Neutrophil (primary cell): ENCODE data around the gene UBAP1.
A peak's percentile ranks its signal among the peaks of the same experiment; 100 is the strongest.
"Not testable (repeated sequence)": the region's sequence is repeated elsewhere in the genome, so short reads cannot be mapped to it uniquely, and the experiment has no call there.

Source experiments
- H3K27ac ChIP-seq: fragments of 200-600 bp; sonication (generic); 2 replicates; pipeline ENCODE4 v1.5.1; 2016; ENCODE audit warnings: mild to moderate bottlenecking, moderate library complexity
- H3K27me3 ChIP-seq: fragments of 200-600 bp; sonication (generic); 2 replicates; pipeline ENCODE4 v1.6.0; 2016; ENCODE audit warnings: mild to moderate bottlenecking
- H3K36me3 ChIP-seq: fragments of 200-600 bp; sonication (generic); 2 replicates; pipeline ENCODE4 v1.5.1; 2017
- H3K4me1 ChIP-seq, 2 experiments: fragments of 200-600 bp in 1 of 2; sonication (generic) in 1 of 2; 1 replicate in 1 of 2; 2 replicates in 1 of 2; pipeline versions ENCODE4 v1.5.1 to v1.6.1; 2013 to 2016; ENCODE audit warnings: low read depth in 1 of 2, low read length in 1 of 2, mild to moderate bottlenecking in 1 of 2, moderate library complexity in 1 of 2; ENCODE audit not compliant: control insufficient read depth in 1 of 2, insufficient read depth in 1 of 2
- H3K4me3 ChIP-seq, 2 experiments: fragments of 200-600 bp in 1 of 2; sonication (generic) in 1 of 2; 1 replicate in 1 of 2; 2 replicates in 1 of 2; pipeline ENCODE4 v1.5.1; 2013 to 2016; ENCODE audit warnings: low read depth in 1 of 2, low read length in 1 of 2, mild to moderate bottlenecking in 1 of 2, moderate library complexity in 1 of 2
- H3K9me3 ChIP-seq: fragments of 200-600 bp; sonication (generic); 2 replicates; pipeline ENCODE4 v1.5.1; 2016
- TF ChIP-seq, protein P1 (sequence below): fragments of 200-600 bp; sonication (generic); IDR thresholded peaks from 2 replicates; pipeline ENCODE4 v1.5.1; 2016; ENCODE audit warnings: antibody characterized with exemption

The UBAP1 gene

GRCh38 chr9:34246453-34246852 lies 67.6 kb downstream of the UBAP1 start:
- TF ChIP-seq, protein P1, sequence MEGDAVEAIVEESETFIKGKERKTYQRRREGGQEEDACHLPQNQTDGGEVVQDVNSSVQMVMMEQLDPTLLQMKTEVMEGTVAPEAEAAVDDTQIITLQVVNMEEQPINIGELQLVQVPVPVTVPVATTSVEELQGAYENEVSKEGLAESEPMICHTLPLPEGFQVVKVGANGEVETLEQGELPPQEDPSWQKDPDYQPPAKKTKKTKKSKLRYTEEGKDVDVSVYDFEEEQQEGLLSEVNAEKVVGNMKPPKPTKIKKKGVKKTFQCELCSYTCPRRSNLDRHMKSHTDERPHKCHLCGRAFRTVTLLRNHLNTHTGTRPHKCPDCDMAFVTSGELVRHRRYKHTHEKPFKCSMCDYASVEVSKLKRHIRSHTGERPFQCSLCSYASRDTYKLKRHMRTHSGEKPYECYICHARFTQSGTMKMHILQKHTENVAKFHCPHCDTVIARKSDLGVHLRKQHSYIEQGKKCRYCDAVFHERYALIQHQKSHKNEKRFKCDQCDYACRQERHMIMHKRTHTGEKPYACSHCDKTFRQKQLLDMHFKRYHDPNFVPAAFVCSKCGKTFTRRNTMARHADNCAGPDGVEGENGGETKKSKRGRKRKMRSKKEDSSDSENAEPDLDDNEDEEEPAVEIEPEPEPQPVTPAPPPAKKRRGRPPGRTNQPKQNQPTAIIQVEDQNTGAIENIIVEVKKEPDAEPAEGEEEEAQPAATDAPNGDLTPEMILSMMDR, result no peak
- Histone ChIP-seq H3K9me3 (no peaks in the 10 kb centered on the region), H3K27ac (no peak overlapping the region), H3K27me3 (no peaks in the 10 kb centered on the region), H3K4me1 (no peaks in the 10 kb centered on the region), H3K36me3 (peaks cover 80% of the 10 kb centered on the region), H3K4me3 (no peak overlapping the region)

- H3K36me3 ChIP-seq, result peaks cover 80% of the 10 kb centered on the region
Observed at GRCh38 chr9:34247782-34248181, 68.9 kb downstream of the UBAP1 start.

DNA sequence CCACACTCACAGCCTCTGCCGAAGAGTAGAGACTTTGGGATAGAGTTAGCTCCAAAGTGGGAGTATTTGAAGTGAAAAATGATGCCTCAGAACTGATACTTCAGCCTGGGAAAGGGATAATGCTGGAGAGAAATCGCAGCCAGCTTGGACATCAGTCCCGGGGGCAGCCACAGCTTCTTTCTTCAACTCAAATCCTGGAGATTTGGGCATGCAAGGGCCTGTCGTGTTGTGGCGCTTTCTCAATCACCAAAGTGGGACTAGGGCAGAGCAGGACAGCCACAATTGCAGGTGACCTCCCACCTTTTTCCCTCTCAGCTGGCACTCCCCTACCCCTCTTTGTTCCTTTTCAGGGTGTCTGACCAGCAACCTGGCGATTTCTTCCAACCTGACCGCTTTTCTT lies 70.4 kb downstream of the UBAP1 start:
- no peak overlapping the region for H3K27ac ChIP-seq
- no peaks in the 10 kb centered on the region for H3K9me3 ChIP-seq
- TF ChIP-seq, protein P1, result no peak
- H3K36me3 ChIP-seq, result peaks cover 82% of the 10 kb centered on the region
- peaks cover 0 to 5% of the 10 kb centered on the region in 2 experiments for H3K4me1 ChIP-seq
- no peaks in the 10 kb centered on the region for H3K27me3 ChIP-seq
- H3K4me3 ChIP-seq, result no peak overlapping the region

More at GRCh38 chr9:34247782-34248181, 68.9 kb downstream of the UBAP1 start:
- not testable (repeated sequence) for H3K4me1 ChIP-seq, H3K27me3 ChIP-seq, H3K9me3 ChIP-seq, H3K27ac ChIP-seq, H3K4me3 ChIP-seq

DNA sequence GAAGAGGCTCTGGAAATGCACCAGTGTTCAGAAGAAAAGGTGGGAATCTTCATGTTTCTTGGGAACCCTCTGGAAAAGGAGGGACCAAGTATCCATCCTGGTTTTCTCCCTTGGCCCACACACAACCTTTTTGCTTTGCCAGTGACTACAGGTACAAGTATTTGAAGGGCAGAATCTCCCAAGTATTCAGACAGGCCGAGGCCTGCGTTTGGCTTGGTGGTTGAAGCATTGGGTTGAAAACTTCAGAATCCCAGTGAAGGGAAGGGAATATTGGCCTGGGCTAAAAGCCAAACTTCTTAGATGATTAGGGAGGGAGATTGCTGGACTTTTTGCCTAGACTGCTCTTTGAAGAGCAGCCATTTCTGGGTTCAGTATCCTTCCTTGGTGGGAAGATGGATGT lies 71.9 kb downstream of the UBAP1 start:
- Histone ChIP-seq H3K4me3 (no peak overlapping the region), H3K27me3 (no peaks in the 10 kb centered on the region), H3K9me3 (no peaks in the 10 kb centered on the region), H3K4me1 (peaks cover 0 to 5% of the 10 kb centered on the region in 2 experiments), H3K27ac (no peak overlapping the region), H3K36me3 (peaks cover 96% of the 10 kb centered on the region)
- TF ChIP-seq, protein P1, result no peak

GRCh38 chr9:34252016-34252415 lies 73.2 kb downstream of the UBAP1 start:
- H3K27me3 ChIP-seq, result no peaks in the 10 kb centered on the region
- H3K9me3 ChIP-seq, result no peaks in the 10 kb centered on the region
- no peak overlapping the region for H3K4me3 ChIP-seq
- peaks cover 0 to 5% of the 10 kb centered on the region in 2 experiments for H3K4me1 ChIP-seq
- TF ChIP-seq, protein P1, result no peak
- H3K27ac ChIP-seq, result peak overlapping the region; percentile 41
- H3K36me3 ChIP-seq, result peaks cover 98% of the 10 kb centered on the region

DNA sequence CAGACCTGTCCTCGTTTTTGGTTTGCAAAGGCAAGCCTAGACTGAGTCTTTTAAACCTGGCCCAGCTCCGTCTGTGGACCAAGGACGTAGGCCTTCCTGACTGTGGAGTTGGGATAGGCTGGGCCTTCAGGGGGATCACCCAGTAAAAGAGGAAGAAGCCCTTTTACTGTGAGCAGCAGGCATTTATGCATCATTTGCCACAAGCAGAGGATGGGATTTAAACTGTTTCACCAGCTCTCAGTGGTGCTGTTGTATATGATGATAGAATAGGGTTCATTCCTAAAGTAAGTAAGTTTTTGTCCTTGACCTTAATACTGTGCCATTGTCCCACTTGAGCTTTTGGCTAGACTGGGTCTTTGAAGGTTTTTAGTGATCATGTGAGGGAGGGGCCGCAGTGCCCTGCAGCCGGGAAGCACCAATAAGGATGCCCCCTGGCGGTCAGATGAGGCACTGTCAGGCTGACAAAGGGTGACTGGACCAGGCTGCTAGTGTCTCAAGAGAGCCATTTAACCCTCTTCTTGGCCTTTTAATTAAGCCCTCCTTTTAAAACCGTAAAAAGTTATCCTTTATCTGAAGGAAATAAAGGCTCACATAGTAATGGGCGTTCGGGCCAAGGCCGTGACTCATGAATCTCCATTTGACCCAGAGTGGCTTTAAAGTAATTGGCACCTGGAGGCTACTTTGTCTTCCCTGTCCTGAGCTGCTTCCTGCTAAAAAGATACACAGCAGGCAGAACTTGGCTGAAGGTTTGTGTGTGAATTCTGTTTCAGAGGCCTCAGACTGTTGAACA lies 74.0 kb downstream of the UBAP1 start:
- TF ChIP-seq, protein P1, result peak; percentile 87
- H3K27me3 ChIP-seq, result no peaks in the 10 kb centered on the region
- peaks cover 96% of the 10 kb centered on the region for H3K36me3 ChIP-seq
- H3K9me3 ChIP-seq, result no peaks in the 10 kb centered on the region
- H3K4me3 ChIP-seq, result no peak overlapping the region
- H3K4me1 ChIP-seq, result peaks cover 0 to 5% of the 10 kb centered on the region in 2 experiments
- peak overlapping the region; percentile 41 for H3K27ac ChIP-seq
